HG03457 (cell line): ENCODE measurements around the gene PM20D1.
A peak's percentile ranks its signal among the peaks of the same experiment; 100 is the strongest.
"Not testable (repeated sequence)": the region's sequence is repeated elsewhere in the genome, so short reads cannot be mapped to it uniquely, and the experiment has no call there.

Experiments used
- ATAC-seq: cut with Tn5 transposase; IDR thresholded peaks from one replicate; pipeline ENCODE4 v1.9.1; 2021; ENCODE audit warnings: moderate number of reproducible peaks; ENCODE audit not compliant: unreplicated experiment

PM20D1 gene

DNA sequence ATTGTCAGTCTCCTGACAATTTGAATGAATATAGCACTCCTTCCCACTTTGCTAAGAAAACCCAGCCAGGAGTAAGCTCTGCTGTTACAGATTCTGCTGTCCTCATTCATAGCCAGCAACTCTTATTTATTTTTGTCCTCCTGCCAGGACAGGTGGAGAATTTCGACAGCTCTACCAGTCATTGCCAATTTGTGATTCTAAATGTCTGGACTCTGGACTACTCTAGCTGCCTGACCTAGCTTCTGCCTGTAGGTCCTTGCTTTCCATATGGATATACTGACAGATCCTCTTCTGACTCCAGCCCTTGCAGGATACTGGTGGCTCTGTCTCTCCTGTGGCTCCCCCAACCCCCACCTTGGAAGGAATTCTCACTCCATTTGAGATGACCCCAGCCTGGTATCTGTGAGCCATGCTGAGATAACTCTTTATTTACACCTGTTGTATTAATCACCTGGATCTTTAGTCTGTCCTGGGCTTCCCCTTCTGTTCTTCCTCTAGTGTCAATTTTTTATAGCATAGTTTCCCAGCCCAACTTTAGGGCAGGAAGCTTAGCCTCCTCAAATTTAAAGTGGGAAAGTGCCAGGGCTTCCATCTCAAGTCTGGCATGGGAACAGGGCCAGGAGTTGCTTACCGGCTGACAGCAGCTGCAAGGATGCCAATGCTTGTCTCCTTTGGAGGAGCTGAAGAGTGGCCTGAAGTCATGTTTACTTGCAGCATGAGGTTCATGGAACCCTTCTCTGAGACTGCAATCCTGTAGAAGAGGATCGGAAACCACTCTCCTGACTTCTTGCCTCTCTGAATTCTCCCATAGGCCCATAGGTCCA, 6.7 kb downstream of the PM20D1 start:
- no peak for ATAC-seq

DNA sequence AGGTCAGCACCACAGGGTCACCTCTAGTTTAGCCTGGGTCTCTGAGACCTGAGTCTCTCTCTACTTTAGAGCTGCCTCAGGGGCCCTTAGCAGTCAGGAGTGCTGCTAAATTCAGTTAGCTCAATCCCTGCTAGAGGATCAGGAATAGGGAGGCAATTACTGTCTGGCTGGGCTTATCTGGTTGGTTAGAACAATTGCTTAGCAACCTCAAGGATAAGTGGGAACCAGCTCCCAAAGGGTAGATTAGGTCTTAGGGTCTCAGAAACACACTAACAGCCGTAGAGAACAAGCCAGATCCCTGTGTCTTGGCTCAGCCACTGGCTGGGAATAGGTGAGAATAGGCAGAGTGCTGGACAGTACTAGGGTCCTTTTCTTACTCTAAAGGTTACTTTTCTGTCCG, 7.7 kb downstream of the PM20D1 start:
- no peak for ATAC-seq

DNA sequence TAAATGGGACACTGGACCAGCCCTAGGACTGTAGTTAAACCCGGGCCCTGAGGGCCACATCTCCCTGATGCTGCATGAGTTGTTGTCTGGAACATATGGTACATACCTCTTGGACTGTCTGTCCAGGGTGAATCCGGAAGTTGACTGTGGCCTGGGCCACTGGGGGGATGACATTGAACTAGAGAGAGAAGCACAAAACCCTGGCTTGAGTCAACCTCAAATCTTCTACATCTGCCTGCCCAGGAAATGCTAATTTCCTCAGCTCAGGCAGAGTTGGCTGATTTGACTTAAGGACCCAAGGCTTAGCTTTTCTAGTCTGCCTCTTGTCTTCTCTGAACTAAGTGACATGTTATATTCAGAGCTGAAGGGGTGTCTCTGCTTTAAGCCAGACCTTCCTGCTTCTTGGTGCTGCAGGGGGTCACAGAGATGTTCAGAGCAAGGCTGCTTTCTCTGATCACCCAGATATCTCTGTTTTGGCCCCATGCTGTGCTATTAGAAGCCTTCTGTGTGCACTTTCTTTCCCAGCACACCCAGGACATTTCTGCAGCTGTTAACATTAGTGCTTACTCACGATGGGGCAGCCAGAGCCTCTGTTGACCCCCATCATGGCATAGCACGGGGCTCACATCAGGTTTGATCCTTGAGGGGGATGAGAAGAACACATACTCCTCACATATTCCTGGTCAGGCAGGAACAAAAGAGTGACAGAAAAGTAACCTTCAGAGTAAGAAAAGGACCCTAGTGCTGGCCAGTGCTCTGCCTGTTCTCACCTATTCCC, 9.6 kb downstream of the PM20D1 start:
- no peak for ATAC-seq

DNA sequence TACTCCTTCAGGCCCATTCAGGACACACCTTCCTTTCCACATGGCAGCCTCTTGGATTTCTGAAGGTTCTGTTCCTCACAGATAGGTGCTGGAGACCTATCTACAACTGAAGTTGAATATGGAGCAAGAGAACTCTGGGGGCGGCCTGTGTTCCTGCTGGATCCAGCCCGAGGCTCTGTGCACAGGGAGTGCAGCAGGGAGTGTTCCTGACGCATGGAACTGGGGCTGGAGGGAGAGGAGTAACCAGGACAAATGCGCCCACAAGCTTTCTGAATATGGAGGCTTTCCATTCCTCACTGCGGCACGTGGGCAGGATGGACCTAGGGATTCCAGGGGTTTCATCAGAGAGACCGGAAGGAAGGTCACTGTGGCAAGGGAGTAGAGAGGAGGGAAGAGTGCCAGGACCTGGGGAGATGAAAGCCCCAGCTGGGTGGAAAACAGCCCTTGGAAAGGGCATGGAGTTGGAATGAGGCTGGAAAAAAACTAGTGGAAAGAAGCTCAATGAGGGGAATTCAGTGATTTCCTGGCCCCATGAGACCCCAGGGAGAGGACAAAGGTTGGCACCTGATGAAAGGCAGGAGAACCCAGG, 12.5 kb downstream of the PM20D1 start:
- ATAC-seq, result no peak

DNA sequence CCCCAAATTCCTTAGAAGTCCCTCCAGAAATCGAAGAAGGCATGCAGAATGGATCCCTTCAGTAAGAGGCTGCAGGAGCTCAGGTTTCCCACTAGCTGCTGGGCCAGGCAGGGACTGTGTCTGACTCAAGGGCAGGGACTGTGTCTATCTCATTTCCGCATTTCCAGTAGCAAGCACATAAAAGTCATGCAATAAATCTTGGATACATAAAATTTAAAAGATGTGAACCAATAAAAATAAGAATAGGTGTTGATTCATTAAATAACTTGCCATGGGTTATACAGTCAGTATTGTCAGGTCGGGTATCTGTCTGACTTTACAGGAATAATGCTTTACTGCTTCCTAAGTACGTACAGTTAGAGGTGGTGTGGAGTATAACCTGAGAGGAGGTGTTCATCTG, 15.2 kb downstream of the PM20D1 start:
- no peak for ATAC-seq

DNA sequence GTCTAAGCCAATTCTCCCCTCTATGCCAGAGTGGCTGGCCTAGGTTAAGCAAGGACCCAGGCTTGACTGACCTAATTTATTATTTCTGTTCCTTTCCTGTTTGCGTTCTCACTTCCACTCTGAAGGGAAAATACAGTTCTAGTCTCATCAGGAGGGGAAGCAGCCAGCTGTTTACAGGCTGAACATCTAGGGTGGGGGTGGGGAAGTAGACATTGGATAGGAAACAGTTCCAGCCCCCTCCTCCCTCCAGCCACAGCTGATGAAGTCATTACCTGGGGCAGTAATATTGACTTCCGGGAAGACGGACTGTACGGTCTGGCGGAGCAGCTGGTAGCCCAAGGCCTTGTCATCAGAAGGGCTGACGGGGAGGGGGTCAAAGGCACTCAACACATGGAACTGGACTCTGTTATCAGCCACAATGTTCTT, 17.6 kb downstream of the PM20D1 start:
- no peak for ATAC-seq

DNA sequence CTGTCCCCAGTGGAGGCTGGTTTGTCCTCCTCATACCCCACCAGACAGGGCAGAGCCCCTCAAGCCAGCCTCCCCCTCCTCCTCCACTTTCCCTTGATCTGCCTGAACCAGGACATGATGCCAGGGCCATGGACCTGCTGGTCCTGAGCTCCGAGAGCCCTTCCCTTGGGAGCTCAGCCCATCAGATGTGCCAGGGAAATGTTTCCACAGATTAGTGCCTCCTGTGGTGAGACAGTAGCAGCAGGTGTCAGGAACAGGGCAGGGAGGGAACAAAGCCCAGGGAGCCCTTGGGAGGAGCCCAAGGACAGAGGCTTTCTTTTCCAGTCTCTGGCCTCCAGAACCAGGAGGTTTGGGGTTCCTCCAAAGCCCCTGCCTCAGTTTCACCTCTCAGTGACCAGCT, 22.3 kb downstream of the PM20D1 start:
- ATAC-seq, result no peak

DNA sequence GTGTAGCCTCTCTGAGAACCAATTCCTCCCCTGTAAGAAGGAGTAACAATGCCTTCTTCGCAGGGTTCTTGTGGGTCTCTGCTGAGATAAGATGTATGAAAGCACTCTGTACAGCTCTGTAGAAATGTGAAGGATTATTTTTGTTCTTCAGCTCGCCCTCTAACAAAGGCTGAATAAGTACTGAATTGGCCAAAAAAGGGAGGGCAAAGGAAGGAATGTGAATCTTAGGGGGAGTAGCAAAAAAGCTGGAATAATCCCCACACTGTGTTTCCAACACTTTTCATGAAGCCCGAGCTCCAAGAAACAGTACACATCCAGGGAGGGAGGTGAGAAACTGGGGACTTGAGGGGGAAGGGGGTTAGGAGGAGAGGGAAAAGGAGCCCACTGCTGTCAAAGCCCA, 22.9 kb downstream of the PM20D1 start:
- ATAC-seq, result no peak

DNA sequence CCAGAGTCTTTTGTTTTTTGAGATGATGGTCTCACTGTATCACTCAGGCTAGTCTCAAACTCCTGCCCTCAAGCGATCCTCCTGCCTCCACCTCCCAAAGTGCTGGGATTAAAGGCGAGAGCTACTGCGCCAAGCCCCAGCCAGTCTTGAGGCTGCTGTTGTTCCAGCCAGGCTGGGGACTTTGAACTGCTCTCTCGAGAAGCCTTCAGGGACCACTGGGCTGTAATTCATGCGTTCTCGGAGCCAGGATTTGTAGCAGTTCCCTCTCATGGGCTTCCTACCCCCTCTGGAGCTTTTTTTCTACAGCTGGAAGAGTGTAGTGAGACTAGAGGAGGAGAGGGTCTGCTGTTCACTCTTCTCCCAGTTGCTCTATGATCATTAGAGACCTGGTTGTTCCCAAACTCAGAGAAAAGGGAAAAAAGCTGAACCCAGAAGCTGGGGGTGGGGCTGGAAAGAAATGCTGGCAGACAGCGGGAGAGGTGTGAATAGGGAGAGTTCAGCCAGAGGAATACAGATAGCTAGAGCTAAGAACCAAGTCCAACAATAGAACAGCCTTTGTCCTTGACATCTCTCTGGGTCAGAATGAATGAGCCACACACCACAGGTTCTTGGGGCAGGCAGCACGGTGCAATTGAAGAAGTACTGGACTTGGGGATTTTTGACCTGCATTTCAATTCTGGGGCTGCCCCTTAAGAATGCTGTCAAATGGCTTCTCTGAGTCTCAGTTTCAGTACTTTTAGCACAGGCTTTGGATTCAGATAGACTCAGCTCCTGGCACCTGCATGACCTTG, 23.7 kb downstream of the PM20D1 start:
- ATAC-seq, result no peak

DNA sequence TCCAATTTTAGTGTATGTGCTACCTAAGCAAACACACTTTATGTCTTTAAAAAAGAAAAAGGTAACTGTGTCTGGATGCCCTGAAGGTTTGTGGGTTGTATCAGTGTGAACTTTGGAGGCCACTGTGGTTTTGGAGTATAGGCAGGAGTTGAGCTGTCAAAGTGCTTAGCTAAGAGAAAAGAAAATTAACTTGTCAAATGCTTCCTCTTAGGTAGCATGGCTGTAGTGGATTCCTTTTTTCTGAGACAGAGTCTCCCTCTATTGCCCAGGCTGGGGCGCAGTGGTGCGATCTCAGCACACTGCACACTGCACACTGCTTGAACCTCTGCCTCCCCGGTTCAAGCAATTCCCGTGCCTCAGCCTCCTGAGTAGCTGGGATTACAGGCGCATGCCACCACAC, 25.8 kb downstream of the PM20D1 start:
- no peak for ATAC-seq

DNA sequence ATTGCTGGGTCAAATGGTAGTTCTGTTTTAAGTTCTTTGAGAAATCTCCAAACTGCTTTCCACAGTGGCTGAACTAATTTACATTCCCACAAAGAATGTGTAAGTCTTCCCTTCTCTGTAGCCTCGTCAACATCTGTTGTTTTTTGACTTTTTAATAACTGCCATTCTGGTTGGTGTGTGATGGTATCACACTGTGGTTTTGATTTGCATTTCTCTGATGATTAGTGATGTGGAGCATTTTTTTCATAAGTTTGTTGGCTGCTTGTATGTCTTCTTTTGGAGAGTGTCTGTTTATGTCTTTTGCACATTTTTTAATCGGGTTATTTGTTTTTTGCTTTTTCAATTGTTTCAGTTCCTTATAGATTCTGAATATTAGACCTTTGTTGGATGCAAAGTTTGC, 26.7 kb downstream of the PM20D1 start:
- not testable (repeated sequence) for ATAC-seq

DNA sequence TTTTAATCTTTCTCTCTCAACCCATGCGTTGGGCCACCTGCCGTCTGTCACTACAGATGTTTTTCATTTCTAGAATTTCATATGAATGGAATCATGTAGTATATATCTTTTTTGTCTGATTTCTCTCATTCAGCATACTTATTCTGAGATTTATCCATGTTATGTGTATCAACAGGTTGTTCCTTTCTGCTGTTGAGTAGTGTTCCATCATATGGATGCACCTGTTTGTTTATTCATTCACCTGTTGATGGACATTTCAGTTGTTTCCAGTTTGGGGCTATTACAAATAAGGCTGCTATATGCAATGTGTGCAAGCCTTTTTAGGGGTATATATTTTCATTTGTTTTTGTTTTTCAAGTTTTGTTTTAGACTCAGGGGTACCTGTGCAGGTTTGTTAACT, 27.5 kb downstream of the PM20D1 start:
- no peak for ATAC-seq

DNA sequence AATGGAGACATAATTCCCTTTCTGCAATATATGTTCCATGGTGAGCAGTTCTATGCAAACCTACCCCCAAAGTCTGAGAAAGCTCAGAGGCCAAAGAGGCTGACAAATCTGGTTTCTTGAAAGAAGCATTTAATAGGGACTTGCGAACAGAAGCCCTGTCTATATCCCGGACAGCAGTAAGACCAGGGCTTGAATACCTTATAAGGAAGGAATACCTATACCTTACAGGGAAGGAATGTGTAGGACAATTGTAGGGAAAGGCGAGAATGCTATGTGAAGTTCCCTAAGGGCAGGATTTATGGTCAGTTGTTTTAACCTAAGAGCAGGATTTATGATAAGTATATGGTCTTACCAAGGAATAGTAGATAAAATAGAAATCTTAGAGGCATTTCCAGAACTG, 31.9 kb downstream of the PM20D1 start:
- no peak for ATAC-seq

DNA sequence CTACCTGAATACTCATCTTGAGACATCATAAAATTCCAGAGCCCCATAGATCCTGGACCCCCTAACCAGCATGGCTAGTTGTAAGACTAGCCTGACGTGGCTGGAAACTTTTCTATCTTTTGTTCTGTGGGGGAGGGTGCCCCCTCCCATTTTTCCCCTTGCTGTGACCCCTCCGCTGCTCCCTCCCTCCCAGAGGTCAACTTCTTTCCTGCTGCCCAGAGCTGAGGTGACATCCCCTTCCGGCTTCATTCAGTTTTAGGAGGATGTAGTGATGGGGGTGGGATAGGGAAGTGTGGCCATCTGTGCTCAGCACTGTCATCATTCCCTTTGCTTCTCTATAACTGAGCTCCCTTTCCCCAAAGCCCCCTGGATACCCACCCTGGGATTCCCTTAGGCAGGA, 32.6 kb downstream of the PM20D1 start:
- ATAC-seq, result no peak

DNA sequence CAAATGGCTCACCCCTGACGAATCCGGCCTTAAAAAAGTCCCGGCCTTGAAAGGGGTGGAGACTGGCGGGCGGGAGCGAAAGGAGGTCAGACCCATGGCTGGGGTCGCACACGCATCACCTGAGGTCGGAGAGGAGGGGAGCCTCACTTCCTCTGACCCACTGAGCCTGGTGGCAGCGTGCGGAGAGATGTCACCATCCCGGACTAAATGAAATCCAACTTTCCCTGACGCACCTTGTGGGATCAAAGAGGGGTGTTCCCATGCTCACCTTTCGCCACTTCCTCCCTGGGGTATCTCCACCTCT, 36.2 kb downstream of the PM20D1 start:
- no peak for ATAC-seq

DNA sequence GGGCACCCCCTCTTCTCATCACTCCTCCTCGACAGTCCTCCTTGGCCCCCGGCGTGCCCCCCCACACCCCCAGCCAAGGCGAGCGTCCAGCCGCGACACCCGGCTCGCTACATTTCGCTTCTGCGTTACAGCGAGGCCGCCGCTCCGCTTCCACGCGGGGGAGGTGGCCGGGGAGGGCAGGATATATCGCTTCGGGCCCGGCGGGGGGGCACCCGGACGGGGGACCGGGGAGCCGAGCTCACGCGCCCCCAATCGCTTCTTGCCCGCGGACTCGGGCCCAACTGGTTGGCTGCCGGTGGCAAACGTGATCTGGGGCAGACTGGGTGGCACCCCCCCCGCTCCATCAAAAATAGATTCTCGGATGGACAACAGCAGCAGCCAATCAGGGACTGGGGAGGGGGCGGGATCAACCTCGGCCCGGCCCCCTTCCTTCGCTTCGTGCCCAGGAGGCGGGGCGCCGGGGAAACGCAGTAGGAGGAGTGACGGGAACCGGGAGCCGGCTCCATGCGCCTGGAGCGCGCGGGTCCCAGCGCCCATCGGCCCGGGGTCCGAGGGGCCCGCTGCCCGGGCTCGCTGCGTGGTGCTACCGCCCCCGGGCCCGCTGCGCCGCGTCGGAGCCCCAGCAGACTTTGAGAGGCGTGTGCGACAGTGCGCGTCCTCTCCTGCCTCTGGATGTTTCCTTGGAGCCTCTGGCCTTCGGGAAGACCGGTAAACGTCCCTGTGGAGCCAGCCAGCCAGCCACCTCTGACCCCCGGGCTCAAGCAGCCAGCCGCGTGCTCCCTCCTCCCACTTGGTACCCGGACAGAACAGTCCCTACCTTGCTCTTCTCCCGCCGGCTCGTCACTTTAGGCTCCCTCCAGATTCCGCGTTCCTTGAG, 36.8 kb downstream of the PM20D1 start, which contains the start of gene SLC41A1:
TSS of gene SLC41A1 (minus strand) at position 321 of the 877 bp plus-strand sequence. CDS start 2,757 bp downstream, outside the sequence.
- ATAC-seq, result peak; percentile 74

DNA sequence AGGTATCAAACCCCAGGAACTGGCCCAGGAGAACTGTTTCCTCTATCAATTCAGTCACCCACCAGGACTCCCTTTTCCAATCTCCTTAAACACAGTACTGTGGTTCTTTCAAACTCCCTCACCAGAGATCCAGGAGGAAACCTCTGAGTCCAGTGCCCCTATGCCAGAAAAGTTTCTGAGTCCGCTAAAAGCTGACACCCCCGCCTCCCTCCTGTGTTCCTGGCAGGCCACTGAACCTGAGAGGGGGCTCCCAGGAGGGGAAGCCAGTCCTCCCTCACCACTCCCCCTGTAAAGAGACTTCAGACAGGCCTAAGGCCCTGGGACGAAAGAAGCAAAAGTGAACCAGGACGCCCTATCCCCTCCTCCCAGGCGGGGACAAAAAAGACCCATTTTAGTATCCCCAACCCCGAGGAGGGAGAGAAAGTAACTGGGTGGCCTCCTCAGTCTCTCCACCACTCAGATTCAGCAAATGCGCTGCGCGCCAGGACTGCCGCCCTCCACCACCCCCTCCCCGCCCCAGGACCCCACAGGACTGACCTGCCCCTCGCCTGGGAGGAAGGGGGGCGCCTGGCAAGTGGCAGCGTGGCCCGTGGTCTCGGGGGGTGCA, 37.6 kb downstream of the PM20D1 start:
- no peak for ATAC-seq

DNA sequence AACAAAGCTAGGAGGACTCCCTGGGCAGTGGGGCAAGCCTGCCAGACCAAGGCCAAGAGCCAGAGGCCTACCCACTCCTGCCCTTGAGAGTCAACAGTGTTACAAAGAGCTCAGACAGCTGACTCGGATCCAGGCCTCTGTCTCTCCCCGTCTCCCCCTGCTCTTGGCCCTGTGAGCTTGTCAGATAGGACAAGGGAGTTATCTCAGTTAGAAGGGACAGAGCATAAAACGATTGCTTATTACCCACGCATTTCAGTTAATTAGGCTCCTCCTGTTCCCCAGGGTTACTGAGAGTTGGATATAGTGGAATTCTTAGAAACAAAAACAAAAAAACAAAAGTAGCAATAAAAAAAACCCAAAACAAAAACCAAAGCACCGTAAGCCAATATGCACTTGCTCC, 38.3 kb downstream of the PM20D1 start:
- no peak for ATAC-seq

DNA sequence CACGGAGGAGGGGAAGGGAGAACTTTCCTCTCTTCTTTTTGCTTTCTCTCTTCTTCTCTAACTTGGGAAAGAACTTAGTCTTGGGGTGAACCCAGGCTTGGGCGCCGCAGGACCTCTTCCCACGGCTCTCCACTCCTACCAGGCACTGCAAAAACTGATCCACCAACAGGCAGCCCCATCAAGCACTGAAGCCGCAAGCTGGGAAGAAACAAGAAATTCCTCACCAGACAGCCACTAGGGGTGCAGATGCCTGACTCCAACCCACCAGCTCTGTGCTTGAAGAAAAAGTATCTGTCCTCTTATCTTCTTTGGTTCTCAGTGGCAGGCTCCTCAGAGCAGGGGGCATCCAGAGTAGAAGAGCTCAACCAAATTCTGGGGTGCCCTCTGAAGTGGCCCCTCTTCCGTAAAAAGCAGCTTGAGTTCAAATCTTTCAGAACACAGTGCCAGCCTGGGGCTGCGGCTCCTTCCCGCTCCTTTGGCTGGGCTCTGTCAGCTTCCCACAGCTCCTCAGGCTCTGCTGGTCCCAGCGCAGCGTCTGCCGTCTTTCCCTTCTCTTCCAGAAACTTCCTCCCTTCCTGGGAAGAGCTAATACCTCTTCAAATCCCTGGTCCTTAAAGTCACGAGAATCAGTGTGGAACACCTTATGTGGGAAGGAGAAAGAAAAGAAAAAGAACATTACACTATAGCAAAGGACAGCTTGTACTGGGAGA, 39.3 kb downstream of the PM20D1 start:
- ATAC-seq, result no peak
